Activated naive CD4-positive, alpha-beta T cell treated with anti-CD3 and anti-CD28 coated beads for 36 hours (primary cell): ENCODE data around the gene SMLR1. TPM values are rescaled to one million over a fixed set of nuclear protein-coding genes. Genes with fewer than 3 reads are reported as not detected.

ENCODE experiments used
- CTCF ChIA-PET: fragments of 350-600 bp; sonication (Branson Sonifier 250); formaldehyde crosslinking; loops from one replicate; lab custom pipeline; 2021; ENCODE audit warnings: antibody characterized with exemption; lab: Charles Lee
- DNase-seq: peaks from one replicate; pipeline ENCODE4 v3.0.0-alpha.2; 2020
- H3K27ac Mint-ChIP-seq: one replicate; pipeline ENCODE4 v1.8.0; 2021; ENCODE audit warnings: mild to moderate bottlenecking, mixed read lengths
- H3K27me3 Mint-ChIP-seq: one replicate; pipeline ENCODE4 v1.8.0; 2021; ENCODE audit warnings: low read depth, mixed read lengths
- H3K36me3 Mint-ChIP-seq: one replicate; pipeline ENCODE4 v1.8.0; 2021; ENCODE audit warnings: low read depth, mixed read lengths
- H3K4me1 Mint-ChIP-seq: one replicate; pipeline ENCODE4 v1.8.0; 2021; ENCODE audit warnings: low read depth, mixed read lengths
- H3K4me3 Mint-ChIP-seq: one replicate; pipeline ENCODE4 v1.8.0; 2021; ENCODE audit warnings: mild to moderate bottlenecking, moderate library complexity, mixed read lengths
- H3K9me3 Mint-ChIP-seq: one replicate; pipeline ENCODE4 v1.8.0; 2021; ENCODE audit warnings: mixed read lengths
- intact Hi-C: fragments of 100-400 bp; cut with micrococcal nuclease; formaldehyde crosslinking; loops from one replicate; pipeline ENCODE4 v1.15.1; 2023
- total RNA-seq, 2 experiments: library from RNA; stranded (reverse); gene quantifications; one replicate each; pipeline ENCODE4 v1.2.3, GENCODE V29; 2021

SMLR1 gene
- not detected for total RNA-seq

- Mint-ChIP-seq H3K27ac (no peak within 1 kb of the TSS), H3K4me3 (no peak within 1 kb of the TSS), H3K4me1 (peaks cover 3% of the 10 kb centered on the region), H3K9me3 (no peaks in the 10 kb centered on the region), H3K36me3 (no peaks in the 10 kb centered on the region), H3K27me3 (no peaks in the 10 kb centered on the region)
- DNase-seq, result no peak
- intact Hi-C loops, result no loop called here
- CTCF ChIA-PET, result interaction anchor here (1.1 kb wide), 1 partner anchor 20 kb away, joined by 4 read pairs; no protein-coding TSS in a partner anchor
Observed at GRCh38 chr6:130827247-130828149, at the start of gene SMLR1. Gene SMLR1 (plus strand): TSS chr6:130827406. CDS start chr6:130827414, 8 bp downstream.

GRCh38 chr6:130778946-130779657, 48.1 kb upstream of the SMLR1 start:
- Mint-ChIP-seq H3K27me3 (no peaks in the 10 kb centered on the region), H3K9me3 (peaks cover 4% of the 10 kb centered on the region), H3K36me3 (peaks cover 2% of the 10 kb centered on the region), H3K27ac (peak overlapping the region; percentile 24), H3K4me1 (peaks cover 53% of the 10 kb centered on the region), H3K4me3 (peak overlapping the region; percentile 30)
- CTCF ChIA-PET, result interaction anchor here (0.6 kb wide), 1 partner anchor 28 kb away, joined by 3 read pairs; no protein-coding TSS in a partner anchor
- intact Hi-C loops, result no loop called here
- peak; percentile 16 for DNase-seq

- Mint-ChIP-seq H3K27me3 (no peaks in the 10 kb centered on the region), H3K36me3 (peaks cover 2% of the 10 kb centered on the region), H3K9me3 (peaks cover 4% of the 10 kb centered on the region), H3K4me1 (peaks cover 56% of the 10 kb centered on the region), H3K4me3 (no peak overlapping the region), H3K27ac (no peak overlapping the region)
- no peak for DNase-seq
- intact Hi-C loops, result loop anchor here (2.0 kb wide), 1 partner anchor 69 kb away; no protein-coding TSS in a partner anchor
- CTCF ChIA-PET, result no interaction called here
Observed at GRCh38 chr6:130779658-130780033, 47.6 kb upstream of the SMLR1 start.

GRCh38 chr6:130780122-130780521, 47.1 kb upstream of the SMLR1 start:
- H3K4me1 Mint-ChIP-seq, result peaks cover 56% of the 10 kb centered on the region
- H3K27ac Mint-ChIP-seq, result no peak overlapping the region
- CTCF ChIA-PET, result interaction anchor here (0.6 kb wide), 1 partner anchor 203 kb away, joined by 4 read pairs; no protein-coding TSS in a partner anchor
- peaks cover 4% of the 10 kb centered on the region for H3K9me3 Mint-ChIP-seq
- H3K4me3 Mint-ChIP-seq, result no peak overlapping the region
- no peak for DNase-seq
- H3K36me3 Mint-ChIP-seq, result peaks cover 2% of the 10 kb centered on the region
- intact Hi-C loops, result loop anchor here (2.0 kb wide), 1 partner anchor 69 kb away; no protein-coding TSS in a partner anchor
- H3K27me3 Mint-ChIP-seq, result no peaks in the 10 kb centered on the region

- H3K27ac Mint-ChIP-seq, result no peak overlapping the region
- CTCF ChIA-PET, result interaction anchor here (0.7 kb wide), 1 partner anchor 1287 kb away, joined by 3 read pairs; no protein-coding TSS in a partner anchor
- DNase-seq, result peak; percentile 12
- H3K4me3 Mint-ChIP-seq, result no peak overlapping the region
- intact Hi-C loops, result loop anchor here (2.0 kb wide), 1 partner anchor 67 kb away; no protein-coding TSS in a partner anchor
- H3K36me3 Mint-ChIP-seq, result peaks cover 2% of the 10 kb centered on the region
- no peaks in the 10 kb centered on the region for H3K27me3 Mint-ChIP-seq
- H3K4me1 Mint-ChIP-seq, result peaks cover 53% of the 10 kb centered on the region
- peaks cover 4% of the 10 kb centered on the region for H3K9me3 Mint-ChIP-seq
Observed at GRCh38 chr6:130781557-130781956, 45.6 kb upstream of the SMLR1 start.

- no peaks in the 10 kb centered on the region for H3K27me3 Mint-ChIP-seq
- H3K27ac Mint-ChIP-seq, result no peak overlapping the region
- H3K4me3 Mint-ChIP-seq, result no peak overlapping the region
- DNase-seq, result no peak
- CTCF ChIA-PET, result no interaction called here
- H3K36me3 Mint-ChIP-seq, result peaks cover 2% of the 10 kb centered on the region
- peaks cover 4% of the 10 kb centered on the region for H3K9me3 Mint-ChIP-seq
- intact Hi-C loops, result no loop called here
- peaks cover 42% of the 10 kb centered on the region for H3K4me1 Mint-ChIP-seq
Observed at GRCh38 chr6:130783416-130784107, 43.6 kb upstream of the SMLR1 start.

- Mint-ChIP-seq H3K27ac (no peak overlapping the region), H3K4me3 (no peak overlapping the region), H3K27me3 (no peaks in the 10 kb centered on the region), H3K36me3 (no peaks in the 10 kb centered on the region), H3K9me3 (no peaks in the 10 kb centered on the region), H3K4me1 (peaks cover 3% of the 10 kb centered on the region)
- CTCF ChIA-PET, result interaction anchor here (1.7 kb wide), 1 partner anchor 11 kb away, joined by 4 read pairs; no protein-coding TSS in a partner anchor
- intact Hi-C loops, result no loop called here
- no peak for DNase-seq
Observed at GRCh38 chr6:130787726-130788500, 39.3 kb upstream of the SMLR1 start.

- CTCF ChIA-PET, result interaction anchor here (1.7 kb wide), 1 partner anchor 12 kb away, joined by 4 read pairs; no protein-coding TSS in a partner anchor
- Mint-ChIP-seq H3K9me3 (no peaks in the 10 kb centered on the region), H3K27me3 (no peaks in the 10 kb centered on the region), H3K36me3 (no peaks in the 10 kb centered on the region), H3K4me1 (peaks cover 3% of the 10 kb centered on the region), H3K4me3 (no peak overlapping the region), H3K27ac (no peak overlapping the region)
- intact Hi-C loops, result no loop called here
- DNase-seq, result no peak
Observed at GRCh38 chr6:130788954-130789353, 38.3 kb upstream of the SMLR1 start.

- H3K36me3 Mint-ChIP-seq, result no peaks in the 10 kb centered on the region
- DNase-seq, result no peak
- CTCF ChIA-PET, result no interaction called here
- H3K4me3 Mint-ChIP-seq, result no peak overlapping the region
- intact Hi-C loops, result no loop called here
- no peaks in the 10 kb centered on the region for H3K9me3 Mint-ChIP-seq
- H3K4me1 Mint-ChIP-seq, result no peaks in the 10 kb centered on the region
- no peak overlapping the region for H3K27ac Mint-ChIP-seq
- no peaks in the 10 kb centered on the region for H3K27me3 Mint-ChIP-seq
Observed at GRCh38 chr6:130794010-130794697, 33.1 kb upstream of the SMLR1 start.

GRCh38 chr6:130794738-130795137, 32.5 kb upstream of the SMLR1 start:
- Mint-ChIP-seq H3K27ac (no peak overlapping the region), H3K4me3 (no peak overlapping the region), H3K27me3 (no peaks in the 10 kb centered on the region), H3K4me1 (no peaks in the 10 kb centered on the region), H3K9me3 (no peaks in the 10 kb centered on the region), H3K36me3 (no peaks in the 10 kb centered on the region)
- CTCF ChIA-PET, result interaction anchor here (0.6 kb wide), 1 partner anchor 9 kb away, joined by 3 read pairs; no protein-coding TSS in a partner anchor
- intact Hi-C loops, result no loop called here
- DNase-seq, result no peak
